Smooth muscle cell (in vitro differentiated cells): ENCODE measurements around the gene CAPN13. TPM values are rescaled to one million over a fixed set of nuclear protein-coding genes. Genes with fewer than 3 reads are reported as not detected.

Source experiments
- DNase-seq: peaks from one replicate; lab custom pipeline; 2025; ENCODE audit not compliant: unreplicated experiment; lab: John Stamatoyannopoulos, UW
- H2AFZ ChIP-seq: fragments of 200-600 bp; sonication (generic); 2 replicates; pipeline ENCODE4 v1.6.0; 2016; ENCODE audit warnings: antibody characterized with exemption, low read depth, mild to moderate bottlenecking
- H3F3A ChIP-seq: fragments of 200-600 bp; sonication (generic); 2 replicates; pipeline ENCODE4 v1.6.0; 2017; ENCODE audit warnings: antibody characterized with exemption, low read depth
- H3K27ac ChIP-seq: fragments of 200-600 bp; sonication (generic); 2 replicates; pipeline ENCODE4 v1.5.1; 2016; ENCODE audit warnings: low read depth, mild to moderate bottlenecking
- H3K27me3 ChIP-seq: fragments of 200-600 bp; sonication (generic); 2 replicates; pipeline ENCODE4 v1.6.1; 2016; ENCODE audit warnings: low read depth, mild to moderate bottlenecking
- H3K36me3 ChIP-seq: fragments of 200-600 bp; sonication (generic); 2 replicates; pipeline ENCODE4 v1.5.1; 2016; ENCODE audit warnings: low read depth
- H3K4me1 ChIP-seq: fragments of 200-600 bp; sonication (generic); 2 replicates; pipeline ENCODE4 v1.5.1; 2016; ENCODE audit warnings: low read depth
- H3K4me2 ChIP-seq: fragments of 200-600 bp; sonication (generic); 2 replicates; pipeline ENCODE4 v1.6.0; 2016; ENCODE audit warnings: mild to moderate bottlenecking
- H3K4me3 ChIP-seq: fragments of 200-600 bp; sonication (generic); 2 replicates; pipeline ENCODE4 v1.5.1; 2016; ENCODE audit warnings: mild to moderate bottlenecking
- H3K79me2 ChIP-seq: fragments of 200-600 bp; sonication (generic); 2 replicates; pipeline ENCODE4 v1.6.0; 2016; ENCODE audit warnings: low read depth, mild to moderate bottlenecking
- H3K9ac ChIP-seq: fragments of 200-600 bp; sonication (generic); 2 replicates; pipeline ENCODE4 v1.6.0; 2016; ENCODE audit warnings: low read depth
- H3K9me3 ChIP-seq: fragments of 200-600 bp; sonication (generic); replicated peaks from 2 replicates; pipeline ENCODE4 v1.5.1; 2016; ENCODE audit warnings: low read depth
- H4K20me1 ChIP-seq: fragments of 200-600 bp; sonication (generic); 2 replicates; pipeline ENCODE4 v1.6.0; 2016; ENCODE audit warnings: low read depth
- WGBS: methylation state at CpG from one replicate; pipeline ENCODE4 v1.1.7; 2016; ENCODE audit warnings: low lambda C conversion rate; 5-methylcytosine and 5-hydroxymethylcytosine counted together
- polyA plus RNA-seq: library from polyadenylated mRNA; unstranded; fragments of >200 nt; fragmentation: Nextera tagmentation; extraction: Ambion mirVana; gene quantifications from 2 replicates; pipeline ENCODE4 v1.2.1, GENCODE V29; 2016
- total RNA-seq: library from RNA; depleted of rRNA; stranded (reverse); fragments of >200 nt; gene quantifications from 2 replicates; pipeline ENCODE4 v1.2.3, GENCODE V29; 2014
- TF ChIP-seq, protein P1 (sequence below): fragments of 200-600 bp; sonication (generic); IDR thresholded peaks from 2 replicates; pipeline ENCODE4 v1.5.1; 2017; ENCODE audit warnings: borderline replicate concordance, mild to moderate bottlenecking, antibody characterized with exemption; ENCODE audit not compliant: insufficient read depth, poor library complexity, severe bottlenecking

The CAPN13 gene
- total and polyA plus RNA-seq, 2 experiments from 2014 or later: 0.04 to 0.40 TPM

DNA sequence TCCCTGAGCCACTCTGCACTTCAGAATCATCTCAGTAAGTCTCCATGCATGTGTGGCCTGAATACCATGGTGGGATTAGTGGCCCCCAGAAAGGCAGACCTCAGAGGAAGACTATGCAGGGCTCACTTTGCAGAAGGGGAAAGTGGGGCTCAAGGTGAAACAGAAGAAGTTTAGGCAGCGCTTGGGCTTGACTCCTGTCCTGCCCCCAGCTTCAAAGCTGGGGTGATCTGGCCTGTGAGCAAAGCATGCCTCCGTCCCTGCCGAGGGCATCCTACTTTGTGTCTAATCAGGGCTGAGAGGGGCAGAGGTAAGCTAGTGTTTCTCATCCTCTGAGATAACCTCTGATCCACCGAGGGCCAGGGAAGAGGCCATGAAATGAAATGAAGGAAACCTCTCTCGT is 7.9 kb downstream of the CAPN13 start:
- Histone ChIP-seq H3K79me2 (no peaks in the 10 kb centered on the region), H3K36me3 (no peaks in the 10 kb centered on the region), H3K9ac (no peak overlapping the region), H3K4me1 (no peaks in the 10 kb centered on the region), H3K4me3 (no peak overlapping the region), H3K27me3 (no peaks in the 10 kb centered on the region), H3K4me2 (no peak overlapping the region), H4K20me1 (no peaks in the 10 kb centered on the region), H2AFZ (no peak overlapping the region), H3K27ac (no peak overlapping the region), H3F3A (no peaks in the 10 kb centered on the region), H3K9me3 (no peaks in the 10 kb centered on the region)
- no peak for DNase-seq
- whole genome bisulfite sequencing: 85% methylated on average over 5 of the region's 5 CpGs
- TF ChIP-seq, protein P1, sequence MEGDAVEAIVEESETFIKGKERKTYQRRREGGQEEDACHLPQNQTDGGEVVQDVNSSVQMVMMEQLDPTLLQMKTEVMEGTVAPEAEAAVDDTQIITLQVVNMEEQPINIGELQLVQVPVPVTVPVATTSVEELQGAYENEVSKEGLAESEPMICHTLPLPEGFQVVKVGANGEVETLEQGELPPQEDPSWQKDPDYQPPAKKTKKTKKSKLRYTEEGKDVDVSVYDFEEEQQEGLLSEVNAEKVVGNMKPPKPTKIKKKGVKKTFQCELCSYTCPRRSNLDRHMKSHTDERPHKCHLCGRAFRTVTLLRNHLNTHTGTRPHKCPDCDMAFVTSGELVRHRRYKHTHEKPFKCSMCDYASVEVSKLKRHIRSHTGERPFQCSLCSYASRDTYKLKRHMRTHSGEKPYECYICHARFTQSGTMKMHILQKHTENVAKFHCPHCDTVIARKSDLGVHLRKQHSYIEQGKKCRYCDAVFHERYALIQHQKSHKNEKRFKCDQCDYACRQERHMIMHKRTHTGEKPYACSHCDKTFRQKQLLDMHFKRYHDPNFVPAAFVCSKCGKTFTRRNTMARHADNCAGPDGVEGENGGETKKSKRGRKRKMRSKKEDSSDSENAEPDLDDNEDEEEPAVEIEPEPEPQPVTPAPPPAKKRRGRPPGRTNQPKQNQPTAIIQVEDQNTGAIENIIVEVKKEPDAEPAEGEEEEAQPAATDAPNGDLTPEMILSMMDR: no peak

- 70% methylated on average over 6 of the region's 6 CpGs for WGBS
Measured at GRCh38 chr2:30798536-30798991, 8.7 kb downstream of the CAPN13 start.

GRCh38 chr2:30797381-30798015 is 9.7 kb downstream of the CAPN13 start:
- WGBS: 90% methylated on average over 8 of the region's 8 CpGs
- H3K27ac ChIP-seq: no peak overlapping the region
- TF ChIP-seq, protein P1: no peak
- no peaks in the 10 kb centered on the region for H3K9me3 ChIP-seq
- no peak overlapping the region for H3K4me3 ChIP-seq
- no peaks in the 10 kb centered on the region for H3K79me2 ChIP-seq
- H3F3A ChIP-seq: no peaks in the 10 kb centered on the region
- no peak for DNase-seq
- H3K9ac ChIP-seq: no peak overlapping the region
- no peaks in the 10 kb centered on the region for H3K27me3 ChIP-seq
- no peak overlapping the region for H3K4me2 ChIP-seq
- H2AFZ ChIP-seq: no peak overlapping the region
- H4K20me1 ChIP-seq: no peaks in the 10 kb centered on the region
- H3K4me1 ChIP-seq: no peaks in the 10 kb centered on the region
- H3K36me3 ChIP-seq: no peaks in the 10 kb centered on the region

More at GRCh38 chr2:30798536-30798991, 8.7 kb downstream of the CAPN13 start:
- Histone ChIP-seq H4K20me1 (no peaks in the 10 kb centered on the region), H3K27me3 (no peaks in the 10 kb centered on the region), H3F3A (no peaks in the 10 kb centered on the region), H3K27ac (no peak overlapping the region), H2AFZ (no peak overlapping the region), H3K36me3 (no peaks in the 10 kb centered on the region), H3K9ac (no peak overlapping the region), H3K4me1 (no peaks in the 10 kb centered on the region), H3K79me2 (no peaks in the 10 kb centered on the region), H3K4me3 (no peak overlapping the region), H3K4me2 (no peak overlapping the region), H3K9me3 (no peaks in the 10 kb centered on the region)
- no peak for DNase-seq
- TF ChIP-seq, protein P1: no peak

DNA sequence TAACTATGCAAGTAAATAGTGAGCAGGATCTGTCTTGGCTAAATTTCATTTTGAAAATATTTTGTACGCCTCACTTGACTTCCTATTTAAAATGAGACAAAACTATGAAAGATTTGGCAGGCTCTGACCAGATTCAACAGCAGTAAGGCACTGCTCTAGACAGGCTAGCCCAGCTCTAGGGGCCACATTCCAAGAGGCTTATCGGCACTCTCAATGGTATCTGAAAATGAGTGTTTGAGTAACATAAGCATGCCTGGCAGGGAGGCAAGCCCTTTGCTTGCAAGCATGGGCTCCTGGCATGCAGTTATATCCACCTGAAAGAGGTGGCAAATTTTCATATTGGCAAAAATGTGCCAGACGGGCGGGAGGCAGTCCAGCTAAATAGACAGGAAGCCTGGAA is 10.5 kb downstream of the CAPN13 start:
- Histone ChIP-seq H3K36me3 (no peaks in the 10 kb centered on the region), H3K4me2 (no peak overlapping the region), H3K27me3 (no peaks in the 10 kb centered on the region), H3K27ac (no peak overlapping the region), H3F3A (no peaks in the 10 kb centered on the region), H4K20me1 (no peaks in the 10 kb centered on the region), H3K4me1 (no peaks in the 10 kb centered on the region), H3K9me3 (no peaks in the 10 kb centered on the region), H3K79me2 (no peaks in the 10 kb centered on the region), H3K9ac (no peak overlapping the region), H2AFZ (no peak overlapping the region), H3K4me3 (no peak overlapping the region)
- no peak for DNase-seq
- TF ChIP-seq, protein P1: no peak
- 59% methylated on average over 4 of the region's 4 CpGs for WGBS
